ENCODE results near the gene FOXB1.

- no peak for TF ChIP-seq CTCF (conservative IDR thresholded peaks at IDR 0.05; ENCODE audit: low read depth in 2 of 2)
- TF ChIP-seq REST (IDR thresholded peaks at IDR 0.05; ENCODE audit: unreplicated experiment) = no peak
- no peak for TF ChIP-seq EZH2 (IDR thresholded peaks at IDR 0.05; ENCODE audit: low read depth, unreplicated experiment)
- no peak for TF ChIP-seq POLR2AphosphoS5 (IDR thresholded peaks at IDR 0.05; ENCODE audit: low read depth)
- no peak for TF ChIP-seq ZNF114 (CRISPR knock-in tag; IDR thresholded peaks at IDR 0.05)
- no peak for TF ChIP-seq NANOG (IDR thresholded peaks at IDR 0.05; ENCODE audit: borderline replicate concordance)
- no peak for TF ChIP-seq EZH2phosphoT487 (IDR thresholded peaks at IDR 0.05; ENCODE audit: unreplicated experiment)
- no peak for TF ChIP-seq CREB1 (CRISPR knock-in tag; IDR thresholded peaks at IDR 0.05; ENCODE audit: low read depth)
- no peak for TF ChIP-seq JUNB (IDR thresholded peaks at IDR 0.05; ENCODE audit: unreplicated experiment)
Observed at GRCh38 chr15:60004846-60005351, 788 bp downstream of the FOXB1 start.
